Measurements from ENCODE around the gene MSRB3. TPM values are rescaled to one million over a fixed set of nuclear protein-coding genes. Genes with fewer than 3 reads are reported as not detected.

The MSRB3 gene
- total and polyA plus RNA-seq, 10 of the 15 experiments (the other 5 are each of a cell fraction or from before 2014, with no cell fraction given), result 0.07 to 2.7 (median 1.3) TPM

- RAD21 ChIA-PET (ENCODE audit: unreplicated experiment), result no interaction called here
- in situ Hi-C loops (cut with MboI), result no loop called here
- TF ChIP-seq ZBTB4 (CRISPR knock-in tag; IDR thresholded peaks at IDR 0.05), result no peak
- no peak for TF ChIP-seq BHLHE40 (IDR thresholded peaks at IDR 0.05; ENCODE audit: borderline replicate concordance in 1 of 2, low read depth in 2 of 2, low read length in 1 of 2)
- TF ChIP-seq IRF4 (IDR thresholded peaks at IDR 0.05; ENCODE audit: low read depth, low read length), result no peak
- no peak for TF ChIP-seq RBBP5 (conservative IDR thresholded peaks at IDR 0.05)
- TF ChIP-seq KDM1A (IDR thresholded peaks at IDR 0.05; ENCODE audit: borderline replicate concordance), result no peak
- no peak for TF ChIP-seq SMC3 (IDR thresholded peaks at IDR 0.05; ENCODE audit: borderline replicate concordance, low read length)
- TF ChIP-seq SMAD1 (IDR thresholded peaks at IDR 0.05; ENCODE audit: low read depth, partially characterized antibody), result no peak
- TF ChIP-seq HSF1 (IDR thresholded peaks at IDR 0.05; ENCODE audit: low read depth, low read length), result no peak
- TF ChIP-seq FOS (IDR thresholded peaks at IDR 0.05; ENCODE audit: borderline replicate concordance, extremely low read depth, insufficient read length), result no peak
- no peak for TF ChIP-seq PAX5 (IDR thresholded peaks at IDR 0.05; ENCODE audit: borderline replicate concordance, low read depth, low read length)
- TF ChIP-seq CUX1 (IDR thresholded peaks at IDR 0.05; ENCODE audit: insufficient replicate concordance, low read depth, low read length), result no peak
- TF ChIP-seq MXI1 (IDR thresholded peaks at IDR 0.05; ENCODE audit: low read depth, low read length), result no peak
Measured at GRCh38 chr12:65343801-65344200, 65.3 kb downstream of the MSRB3 start.

More at GRCh38 chr12:65343801-65344200, 65.3 kb downstream of the MSRB3 start:
- CTCF ChIA-PET, result interaction anchor here (1.0 kb wide), 1 partner anchor 9 kb away, joined by 4 read pairs; no protein-coding TSS in a partner anchor
- H2AFZ ChIP-seq (ENCODE audit: control insufficient read depth, low read depth, low read length), result no peak overlapping the region
- H3K9me3 ChIP-seq (replicated peaks; ENCODE audit: control insufficient read depth, insufficient read depth, low read length), result no peaks in the 10 kb centered on the region
- POLR2A ChIA-PET, result no interaction called here
- no peak overlapping the region for H3K9ac ChIP-seq (ENCODE audit: control insufficient read depth, insufficient read depth, low read length)
- no peaks in the 10 kb centered on the region for H3K36me3 ChIP-seq (ENCODE audit: control insufficient read depth in 2 of 2, insufficient read depth in 2 of 2, low read length in 1 of 2)
- no TSS peak for BruUV-seq (replicated peaks)
- H3K79me2 ChIP-seq (ENCODE audit: control insufficient read depth, insufficient read depth, low read length), result no peaks in the 10 kb centered on the region
- ATAC-seq (no peak), DNase-seq (ENCODE audit: low read depth, low spot score) (no peak), FAIRE-seq (no peak)
- intact Hi-C loops (cut with micrococcal nuclease; ENCODE audit: unreplicated experiment), result no loop called here
- no peak overlapping the region for H3K27ac ChIP-seq (ENCODE audit: control insufficient read depth, insufficient read depth)
- H3K4me3 ChIP-seq, result no peak overlapping the region
- 0% methylated on average over 1 of the region's 1 CpG for WGBS (ENCODE audit: insufficient coverage, insufficient replicate concordance, low lambda C conversion rate, missing lambda C conversion rate)
- H3K4me2 ChIP-seq (ENCODE audit: control insufficient read depth, insufficient read depth), result no peak overlapping the region
- no peaks in the 10 kb centered on the region for H3K4me1 ChIP-seq (ENCODE audit: control insufficient read depth, insufficient read depth, low read length)
- no peaks in the 10 kb centered on the region for H4K20me1 ChIP-seq (ENCODE audit: control insufficient read depth, insufficient read depth)
- no peaks in the 10 kb centered on the region; a peak in 1 of 4 replicates for H3K27me3 ChIP-seq (replicated peaks in 1 of 2; ENCODE audit: control insufficient read depth in 2 of 2, insufficient read depth in 2 of 2, low read length in 1 of 2)
- SMC1A ChIA-PET (ENCODE audit: uncharacterized antibody, unreplicated experiment), result interaction anchor here (1.4 to 1.8 kb wide), 3 partner anchors 13 to 44 kb away, joined by 3 read pairs; no protein-coding TSS in a partner anchor

All from GM12878 (cell line).